Erythroblast (primary cell): ENCODE results near the gene KIF6.

Experiments used
- DNase-seq, 2 experiments: peaks; one replicate each; lab custom pipeline; 2025; lab: John Stamatoyannopoulos, UW
- GATA1 ChIP-seq: IDR thresholded peaks from 2 replicates; pipeline ENCODE4 v1.6.1; 2011; ENCODE audit warnings: low read depth, mild to moderate bottlenecking, control low read depth, low read length, moderate library complexity
- POLR2A ChIP-seq: IDR thresholded peaks from 2 replicates; pipeline ENCODE4 v1.6.1; 2011; ENCODE audit warnings: mild to moderate bottlenecking, low read length

KIF6 gene

DNA sequence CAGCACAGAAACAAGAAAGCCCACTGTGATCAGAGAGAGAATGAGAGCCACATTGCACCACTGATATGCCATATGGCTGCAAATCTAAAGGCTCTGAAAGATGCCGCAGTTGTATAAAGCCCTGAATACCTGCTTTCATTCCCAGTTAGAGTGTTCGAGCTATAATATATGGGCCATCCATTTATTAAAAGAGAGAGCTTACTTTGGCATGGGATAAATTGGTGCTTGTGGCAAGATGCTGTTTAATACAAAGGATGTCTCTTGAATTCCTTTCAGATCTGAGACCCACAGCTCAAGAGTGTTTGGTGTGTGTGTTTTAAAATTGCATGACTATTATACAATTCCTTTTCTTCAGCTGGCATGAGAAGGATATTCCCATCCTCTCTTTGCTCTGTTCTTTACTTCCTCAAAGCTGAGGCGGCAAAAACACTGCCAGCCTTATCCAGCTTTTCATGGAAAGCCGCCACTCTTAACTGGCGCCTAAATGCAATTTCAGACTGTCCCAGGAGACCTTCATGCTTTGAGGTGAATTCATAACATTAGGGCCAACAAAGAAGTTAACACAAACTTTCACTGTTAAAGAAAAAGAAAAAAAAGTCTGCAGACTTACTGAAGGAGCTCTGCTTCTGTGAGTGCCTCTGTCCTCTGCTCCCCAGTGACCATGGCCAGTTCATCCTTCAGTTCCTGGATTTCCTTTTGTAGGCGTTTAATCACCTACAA is 147.6 kb downstream of the KIF6 start:
- TF ChIP-seq GATA1 (no peak), POLR2A (no peak)
- DNase-seq, result no peak

DNA sequence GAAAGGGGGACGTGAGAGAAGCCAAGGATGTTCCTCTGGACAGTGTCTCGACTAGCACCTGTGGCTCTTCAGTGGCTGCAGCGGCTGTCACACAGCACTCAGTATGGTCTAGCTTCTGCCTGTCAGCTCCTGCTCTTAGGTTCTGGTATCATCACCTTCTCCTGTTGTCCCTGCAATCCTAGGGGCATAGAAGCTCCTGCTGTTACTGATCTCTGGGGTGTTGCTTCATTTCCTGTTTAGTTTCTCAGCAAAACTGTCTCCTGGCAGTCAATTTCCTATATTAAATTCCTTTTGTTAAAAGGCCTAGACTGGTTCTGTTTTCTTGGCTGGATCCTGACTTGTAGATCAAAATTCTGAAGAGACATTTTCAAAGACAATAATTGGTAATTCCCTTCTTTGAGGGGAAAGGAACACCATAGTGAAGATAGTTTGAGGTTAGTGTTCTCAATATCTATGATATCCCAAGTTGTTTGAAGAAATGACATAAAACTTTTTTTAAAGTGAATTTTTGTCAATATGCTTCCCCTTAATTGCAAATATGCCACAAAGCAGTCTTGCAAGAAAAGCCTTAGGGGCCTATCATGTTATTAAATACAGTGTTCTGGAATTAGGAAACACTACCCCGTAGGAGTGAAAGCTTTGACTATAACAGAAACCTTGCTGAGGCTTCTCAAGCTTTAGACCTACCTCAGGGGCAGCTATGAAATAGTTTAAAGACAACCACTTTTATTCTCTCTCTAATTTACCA is 148.5 kb downstream of the KIF6 start:
- TF ChIP-seq POLR2A (no peak), GATA1 (no peak)
- no peak for DNase-seq

DNA sequence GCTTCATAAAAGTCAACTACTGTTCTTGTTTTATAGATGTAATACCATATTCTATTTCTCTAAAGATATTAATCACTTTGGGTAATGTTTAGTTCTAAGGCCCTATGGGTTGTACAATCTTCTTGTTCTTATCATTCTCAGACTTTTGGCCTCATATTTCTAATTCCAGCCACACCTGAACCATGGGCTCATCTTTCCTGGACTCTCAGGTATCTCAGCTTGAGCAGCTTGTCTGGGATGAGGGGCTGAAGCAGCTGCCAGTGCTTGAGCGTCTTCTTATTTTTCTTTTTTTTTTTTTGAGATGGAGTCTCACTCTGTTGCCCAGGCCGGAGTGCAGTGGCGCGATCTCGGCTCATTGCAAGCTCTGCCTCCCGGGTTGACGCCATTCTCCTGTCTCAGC is 150.2 kb downstream of the KIF6 start:
- no peak for DNase-seq
- TF ChIP-seq POLR2A (no peak), GATA1 (no peak)

DNA sequence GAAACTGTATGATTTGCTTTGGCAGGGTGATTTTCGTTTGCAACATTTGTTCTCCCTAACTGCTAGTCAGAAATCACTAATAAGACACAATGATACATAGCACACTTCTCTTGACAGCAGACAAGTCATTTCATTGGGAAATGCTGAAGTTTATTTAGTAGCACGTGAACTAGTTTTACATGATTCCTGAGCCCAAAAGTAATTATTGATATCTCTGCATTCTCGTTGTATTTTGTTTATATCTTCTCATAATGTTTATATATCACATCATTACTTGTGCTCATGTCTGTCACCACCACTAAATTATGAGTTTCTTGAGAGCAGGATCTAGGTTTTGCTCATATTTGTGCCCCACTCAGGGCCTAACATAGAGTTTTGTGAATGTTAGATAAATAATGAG is 151.7 kb downstream of the KIF6 start:
- TF ChIP-seq GATA1 (no peak), POLR2A (no peak)

DNA sequence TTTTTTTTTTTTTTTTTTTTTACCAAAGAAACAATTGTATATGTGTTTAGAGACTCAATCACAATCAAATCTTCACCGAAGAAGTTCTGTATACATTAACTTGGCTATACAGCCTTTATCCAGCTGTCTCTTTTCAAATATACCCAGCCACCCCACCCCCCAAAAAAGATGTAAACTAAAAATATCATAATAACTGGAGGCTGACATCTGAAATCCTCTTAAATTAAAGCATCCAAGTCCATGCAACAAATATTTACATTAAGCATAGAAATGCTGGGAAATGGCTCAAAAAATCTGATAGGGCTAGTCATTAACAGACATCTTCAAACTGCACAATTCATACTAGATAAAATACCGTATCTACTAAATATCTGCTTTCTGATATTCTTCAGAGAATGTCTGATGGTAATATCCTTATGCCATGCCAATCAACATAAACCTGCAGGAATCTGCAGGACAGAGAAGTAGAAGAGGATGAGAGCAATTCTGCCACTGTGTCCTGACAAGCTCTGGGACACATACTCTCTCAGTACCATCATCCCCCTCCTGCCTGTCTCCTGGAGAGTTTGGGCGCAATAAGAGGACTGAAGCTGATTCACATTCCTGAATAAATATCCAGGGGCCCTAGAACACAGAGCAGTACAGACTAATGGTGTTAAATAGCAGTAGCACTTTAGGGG is 152.4 kb downstream of the KIF6 start:
- TF ChIP-seq GATA1 (no peak), POLR2A (no peak)
- no peak for DNase-seq

More for the DNA sequence above, 151.7 kb downstream of the KIF6 start:
- DNase-seq, result no peak

DNA sequence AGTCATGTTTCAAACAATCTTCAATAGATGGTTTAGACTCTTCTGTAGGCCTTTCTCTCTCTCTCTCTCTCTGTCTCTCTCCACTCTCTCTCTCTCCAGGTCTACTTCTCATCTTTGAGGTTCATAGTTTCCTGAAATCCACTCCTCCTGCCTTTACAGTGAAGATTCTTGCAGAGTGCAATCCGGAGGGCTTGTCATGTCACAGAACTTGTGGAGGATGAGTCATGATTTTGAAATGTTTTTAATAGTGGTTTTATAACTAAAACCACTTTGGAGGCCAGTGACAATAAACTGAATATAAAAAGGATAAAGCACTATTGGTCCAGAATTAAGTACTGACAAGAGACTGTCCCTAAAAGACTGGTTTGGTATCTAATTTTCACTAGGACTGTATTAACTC is 156.3 kb downstream of the KIF6 start:
- no peak for DNase-seq
- TF ChIP-seq POLR2A, result no peak
- no peak for TF ChIP-seq GATA1

DNA sequence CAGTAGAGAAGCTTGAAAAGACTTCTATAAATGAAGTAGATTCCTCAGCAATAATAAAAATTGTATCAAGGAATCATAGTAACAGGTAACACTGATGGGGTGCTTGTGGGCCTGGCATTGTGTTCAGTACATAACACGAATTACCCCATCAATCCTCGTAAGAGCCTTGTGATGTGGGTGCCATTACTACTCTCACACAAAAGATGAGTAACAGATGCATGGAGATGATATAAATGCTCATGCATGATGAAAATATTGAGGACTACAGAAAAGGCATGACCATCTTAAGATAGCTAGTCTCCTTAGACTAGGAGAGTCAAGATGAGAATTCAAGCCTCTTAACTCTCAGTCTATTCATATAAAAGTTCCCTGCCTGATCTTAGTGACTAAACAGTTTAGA is 158.1 kb downstream of the KIF6 start:
- no peak for TF ChIP-seq POLR2A
- TF ChIP-seq GATA1, result no peak
- DNase-seq, result no peak

DNA sequence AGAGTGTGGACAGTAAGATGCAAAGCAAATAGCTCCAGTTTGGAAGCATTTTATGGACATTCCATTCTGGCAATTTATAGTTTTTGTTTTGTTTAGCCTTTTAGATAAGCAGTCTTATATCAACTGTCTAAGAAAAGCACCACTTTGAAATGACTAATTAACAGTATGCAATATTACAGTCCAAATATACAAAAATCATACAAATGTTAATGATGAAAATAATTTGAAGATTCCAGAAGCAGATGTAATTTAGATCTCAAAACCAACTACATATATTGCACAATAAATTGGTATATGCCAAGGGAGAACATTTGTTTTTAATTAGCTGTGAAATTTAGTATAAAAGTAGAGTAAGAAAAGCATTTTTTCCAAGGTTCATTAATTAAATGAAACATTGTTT is 158.8 kb downstream of the KIF6 start:
- no peak for DNase-seq
- no peak for TF ChIP-seq POLR2A
- TF ChIP-seq GATA1, result no peak

DNA sequence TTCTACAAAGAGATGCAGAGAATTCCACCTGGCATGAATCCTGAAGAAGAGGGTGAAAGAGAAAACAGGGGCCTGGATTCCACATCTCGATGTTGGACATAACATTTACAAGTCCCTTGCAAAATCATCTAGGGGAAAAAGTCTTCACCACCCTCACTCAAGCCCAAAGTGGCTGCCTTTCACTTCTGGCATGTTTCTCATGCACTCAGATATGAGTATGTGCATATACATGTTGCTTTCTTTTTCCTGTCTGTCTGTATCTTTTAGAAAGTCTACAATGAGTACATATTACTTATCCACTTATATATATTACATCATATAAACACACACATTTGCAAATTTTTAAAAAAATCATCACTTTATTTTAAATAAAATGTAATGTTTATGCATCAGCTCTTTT is 159.3 kb downstream of the KIF6 start:
- no peak for TF ChIP-seq POLR2A
- no peak for DNase-seq

DNA sequence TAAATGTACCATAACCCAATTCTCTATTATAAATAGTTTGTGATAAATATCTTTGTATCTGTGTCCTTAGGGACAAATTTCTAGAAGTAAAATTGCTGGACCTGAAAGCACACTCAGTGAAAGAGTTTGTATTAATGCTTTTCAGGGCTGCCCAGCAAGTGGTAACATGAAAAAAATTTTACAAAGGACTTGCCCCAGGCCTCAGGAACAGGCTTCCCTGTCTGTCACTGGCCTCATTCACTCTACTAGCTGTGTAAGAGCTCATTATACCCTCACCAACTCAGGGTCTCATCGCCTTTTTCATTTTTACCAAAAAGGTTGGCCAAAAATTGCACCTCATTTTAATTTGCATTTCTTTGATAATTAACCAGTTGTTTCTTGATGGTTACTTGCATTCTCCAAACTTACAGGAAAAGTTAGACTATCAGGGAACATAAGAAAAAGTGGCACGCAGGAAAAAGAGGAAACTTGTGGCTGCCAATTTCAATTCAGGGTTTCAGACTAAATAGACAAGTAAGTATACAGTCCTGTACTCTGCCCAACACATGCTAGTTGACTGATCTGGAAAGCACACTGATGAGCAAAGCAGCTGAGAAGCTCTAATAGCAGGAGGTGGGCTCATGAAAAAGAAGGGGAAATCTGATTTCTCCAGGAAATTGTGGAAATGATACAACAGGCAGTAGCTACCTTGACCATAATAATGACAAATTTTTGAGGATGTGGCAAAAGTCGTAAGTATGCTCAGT is 161.5 kb downstream of the KIF6 start:
- TF ChIP-seq POLR2A (no peak), GATA1 (no peak)
- no peak for DNase-seq

DNA sequence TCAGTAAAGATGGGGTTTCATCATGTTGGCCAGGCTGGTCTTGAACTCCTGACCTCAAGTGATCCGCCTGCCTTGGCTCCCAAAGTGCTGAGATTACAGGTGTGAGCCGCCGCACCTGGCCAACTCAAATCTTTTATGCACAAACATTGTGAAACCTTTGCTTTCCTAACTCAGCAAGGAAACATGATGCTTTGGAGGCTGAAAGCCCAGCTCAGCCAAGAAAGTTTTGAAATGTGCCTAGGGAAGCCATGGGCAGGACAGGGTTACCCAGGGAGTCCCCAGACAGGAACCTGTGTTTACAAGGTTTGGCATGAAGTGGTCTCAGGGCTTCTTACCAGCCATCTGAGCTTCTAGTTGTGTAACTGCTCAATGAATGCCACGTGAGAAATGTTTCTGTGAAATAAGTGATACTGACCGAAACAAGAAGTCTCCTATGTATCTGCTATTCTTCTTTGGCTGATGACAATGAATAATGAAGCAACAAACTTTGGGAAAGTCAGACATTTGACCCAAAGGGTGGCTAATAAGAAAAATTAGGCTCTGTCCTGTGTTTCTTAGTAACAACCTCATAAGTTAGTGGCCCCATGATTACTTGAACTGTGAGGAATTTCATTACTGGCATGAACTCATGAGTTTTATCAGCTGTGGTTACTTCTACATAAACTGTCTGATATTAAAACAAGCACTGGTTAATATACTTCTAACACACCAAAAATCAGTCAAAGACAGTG is 163.5 kb downstream of the KIF6 start:
- TF ChIP-seq GATA1 (no peak), POLR2A (no peak)
- DNase-seq, result no peak

DNA sequence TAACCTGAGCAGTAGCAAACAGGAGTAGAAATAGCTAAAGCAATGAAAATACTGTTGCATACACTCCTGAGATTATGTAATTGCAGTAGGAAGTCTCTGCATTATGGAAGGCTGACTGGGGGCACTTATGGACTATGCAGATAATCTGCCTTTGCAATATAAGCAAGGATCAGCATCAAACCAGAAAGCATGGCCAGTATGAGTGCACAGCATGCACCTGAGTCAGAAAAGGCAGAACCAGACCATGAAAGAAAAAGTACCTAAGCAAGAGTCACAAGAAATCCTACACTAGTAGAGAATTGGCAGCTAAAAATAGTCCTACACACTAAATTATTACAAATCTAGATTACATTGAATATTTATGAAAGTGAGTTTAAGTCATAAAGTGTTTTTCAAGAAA is 164.3 kb downstream of the KIF6 start:
- no peak for TF ChIP-seq POLR2A
- TF ChIP-seq GATA1, result no peak
- DNase-seq, result no peak
